Subcutaneous adipose tissue (tissue), 4 donors: ENCODE data around the gene FAAH2. TPM values are rescaled to one million over a fixed set of nuclear protein-coding genes. Genes with fewer than 3 reads are reported as not detected.

Source experiments
- CTCF ChIP-seq: fragments of 450-650 bp; IDR thresholded peaks from one replicate; pipeline ENCODE4 v1.5.1; 2016; ENCODE audit warnings: low read depth, mild to moderate bottlenecking, control low read depth, antibody characterized with exemption, moderate library complexity
- total RNA-seq, 4 donors: library from RNA; depleted of rRNA; stranded (reverse); fragments of >200 nt; gene quantifications; one replicate each; pipeline ENCODE4 v1.1.0, GENCODE V29; 2016

The FAAH2 gene
- total RNA-seq, 4 donors from 2014 or later: 0.38 to 4.1 (median 1.5) TPM; not detected in 1

GRCh38 chrX:57451426-57452020, 165.0 kb downstream of the FAAH2 start:
- TF ChIP-seq CTCF: no peak

- no peak for TF ChIP-seq CTCF
These were observed 167.4 kb downstream of the FAAH2 start for GRCh38 chrX:57453901-57454300.

- no peak for TF ChIP-seq CTCF
These were observed 195.0 kb downstream of the FAAH2 start for GRCh38 chrX:57481514-57481913.

GRCh38 chrX:57516491-57516890, 230.0 kb downstream of the FAAH2 start:
- no peak for TF ChIP-seq CTCF

- TF ChIP-seq CTCF: no peak
These were observed 233.1 kb downstream of the FAAH2 start for GRCh38 chrX:57519578-57520118.

- no peak for TF ChIP-seq CTCF
These were observed 242.3 kb downstream of the FAAH2 start for GRCh38 chrX:57528670-57529255.

Other genes starting within 250 kb of the FAAH2 start
- gene SPIN2B, start 165.2 kb upstream of the FAAH2 start, total RNA-seq: 10 to 100 TPM in 1 of 4 donors, 1 to 10 TPM in 3; 6.8 to 10.1 (median 7.2) TPM
- 1 to 10 TPM in 1 of 4 donors, under 1 TPM in 1, not detected in 2; 0.66 to 1.4 TPM for gene SPIN2A, start 149.3 kb upstream of the FAAH2 start, total RNA-seq